Liver (tissue), 9 donors: ENCODE data around the gene ATP13A5. TPM values are rescaled to one million over a fixed set of nuclear protein-coding genes. Genes with fewer than 3 reads are reported as not detected.

Source experiments
- DNase-seq: peaks from one replicate; pipeline ENCODE4 v3.0.0-alpha.2; 2017; ENCODE audit warnings: low spot score
- H3K27ac ChIP-seq, 2 donors: one replicate each; pipeline ENCODE4 v1.7.0; 2013; ENCODE audit warnings: inconsistent platforms in 2 of 2, low read length in 2 of 2, control low read depth in 1 of 2, low read depth in 1 of 2, mild to moderate bottlenecking in 1 of 2
- H3K27me3 ChIP-seq, 4 donors: one replicate each; pipeline versions ENCODE4 v1.6.1 to v1.7.0; 2013; ENCODE audit warnings: low read length in 3 of 4, inconsistent platforms in 1 of 4, mild to moderate bottlenecking in 1 of 4, moderate library complexity in 1 of 4; ENCODE audit not compliant: control insufficient read depth in 4 of 4, insufficient read depth in 4 of 4
- H3K36me3 ChIP-seq, 4 donors: one replicate each; pipeline versions ENCODE4 v1.6.1 to v1.7.0; 2013; ENCODE audit warnings: low read length in 3 of 4, mild to moderate bottlenecking in 3 of 4, low read depth in 1 of 4, moderate library complexity in 1 of 4; ENCODE audit not compliant: control insufficient read depth in 4 of 4, insufficient read depth in 3 of 4
- H3K4me1 ChIP-seq, 4 donors: one replicate each; pipeline versions ENCODE4 v1.6.1 to v1.7.0; 2013; ENCODE audit warnings: low read length in 3 of 4, mild to moderate bottlenecking in 3 of 4, moderate library complexity in 1 of 4; ENCODE audit not compliant: control insufficient read depth in 4 of 4, insufficient read depth in 4 of 4
- H3K4me3 ChIP-seq, 3 donors: one replicate each; pipeline versions ENCODE4 v1.6.1 to v1.7.0; 2013; ENCODE audit warnings: low read length in 3 of 3, control low read depth in 1 of 3, low read depth in 1 of 3, mild to moderate bottlenecking in 1 of 3
- H3K9ac ChIP-seq, 2 donors: one replicate each; pipeline ENCODE4 v1.7.0; 2013; ENCODE audit warnings: low read length in 2 of 2, mild to moderate bottlenecking in 2 of 2, moderate library complexity in 2 of 2, control low read depth in 1 of 2, low read depth in 1 of 2
- H3K9me3 ChIP-seq, 4 donors: one replicate each; pipeline versions ENCODE4 v1.6.1 to v1.7.0; 2013; ENCODE audit warnings: low read length in 3 of 4; ENCODE audit not compliant: control insufficient read depth in 4 of 4
- EGR1 ChIP-seq, 2 donors: IDR thresholded peaks; 2 replicates each; pipeline ENCODE4 v1.6.1; 2016 to 2018; ENCODE audit warnings: antibody characterized with exemption in 2 of 2, low read depth in 2 of 2
- FOXA1 ChIP-seq: IDR thresholded peaks from 2 replicates; pipeline ENCODE4 v1.6.1; 2016; ENCODE audit warnings: antibody characterized with exemption
- FOXA2 ChIP-seq: IDR thresholded peaks from 2 replicates; pipeline ENCODE4 v1.6.1; 2016; ENCODE audit warnings: antibody characterized with exemption
- GABPA ChIP-seq, 2 donors: IDR thresholded peaks in 1 of 2; conservative IDR thresholded peaks in 1 of 2; 2 replicates each; pipeline ENCODE4 v1.6.1; 2016; ENCODE audit warnings: antibody characterized with exemption in 2 of 2, mild to moderate bottlenecking in 1 of 2, moderate library complexity in 1 of 2
- HNF4A ChIP-seq, 2 donors: conservative IDR thresholded peaks; 2 replicates each; pipeline ENCODE4 v1.6.1; 2016; ENCODE audit warnings: antibody characterized with exemption in 2 of 2, mild to moderate bottlenecking in 2 of 2
- HNF4G ChIP-seq: IDR thresholded peaks from 2 replicates; pipeline ENCODE4 v1.6.1; 2016; ENCODE audit warnings: antibody characterized with exemption
- NR2F2 ChIP-seq: IDR thresholded peaks from 2 replicates; pipeline ENCODE4 v1.6.1; 2016; ENCODE audit warnings: antibody characterized with exemption
- RAD21 ChIP-seq, 2 donors: IDR thresholded peaks; 2 replicates each; pipeline ENCODE4 v1.6.1; 2016; ENCODE audit warnings: antibody characterized with exemption in 2 of 2, mild to moderate bottlenecking in 2 of 2
- RXRA ChIP-seq, 2 donors: IDR thresholded peaks; 2 replicates each; pipeline ENCODE4 v1.6.1; 2017 to 2018; ENCODE audit warnings: antibody characterized with exemption in 2 of 2, mild to moderate bottlenecking in 1 of 2
- SP1 ChIP-seq: IDR thresholded peaks from 2 replicates; pipeline ENCODE4 v1.6.1; 2018; ENCODE audit warnings: antibody characterized with exemption, mild to moderate bottlenecking
- YY1 ChIP-seq: IDR thresholded peaks from 2 replicates; pipeline ENCODE4 v1.6.1; 2016; ENCODE audit warnings: antibody characterized with exemption, mild to moderate bottlenecking
- WGBS: extraction: QIAGEN DNeasy Blood & Tissue Kit; methylation state at CpG from one replicate; pipeline ENCODE4 v1.1.7; 2013; 5-methylcytosine and 5-hydroxymethylcytosine counted together
- polyA plus RNA-seq, 2 donors: library from polyadenylated mRNA; stranded (reverse) in 1 of 2; unstranded in 1 of 2; fragments of 200-250 nt in 1 of 2; fragments of >200 nt in 1 of 2; fragmentation: Nextera tagmentation in 1 of 2; extraction: Ambion mirVana in 1 of 2; gene quantifications; one replicate each; pipeline versions ENCODE4 v1.2.1 to v1.2.3, GENCODE V29; 2013 to 2015
- total RNA-seq, 2 donors: library from RNA; depleted of rRNA; stranded (reverse); fragments of >200 nt; gene quantifications; one replicate each; pipeline ENCODE4 v1.2.3, GENCODE V29; 2014
- TF ChIP-seq, protein P1 (sequence below): IDR thresholded peaks from 2 replicates; pipeline ENCODE4 v1.6.1; 2016; ENCODE audit warnings: antibody characterized with exemption
- TF ChIP-seq, protein P2 (sequence below): IDR thresholded peaks from 2 replicates; pipeline ENCODE4 v1.6.1; 2016; ENCODE audit warnings: antibody characterized with exemption
- TF ChIP-seq, protein P3 (sequence below): IDR thresholded peaks from 2 replicates; pipeline ENCODE4 v1.6.1; 2016; ENCODE audit warnings: antibody characterized with exemption, mild to moderate bottlenecking
- TF ChIP-seq, protein P4 (sequence below): fragments of 150-350 bp; IDR thresholded peaks from 2 replicates; pipeline ENCODE4 v1.5.1; 2017; ENCODE audit warnings: improper control_type of control experiment, low read depth, low read length; ENCODE audit not compliant: missing input control
- TF ChIP-seq, protein P5 (sequence below): IDR thresholded peaks from 2 replicates; pipeline ENCODE4 v1.6.1; 2016; ENCODE audit warnings: antibody characterized with exemption
- donor health status: healthy.
- donor health status: healthy.
- donor health status: healthy.
- donor health status: healthy.
- donor health status: healthy.

Gene ATP13A5
- total and polyA plus RNA-seq, 4 donors = 0.21 TPM; not detected in 3

DNA sequence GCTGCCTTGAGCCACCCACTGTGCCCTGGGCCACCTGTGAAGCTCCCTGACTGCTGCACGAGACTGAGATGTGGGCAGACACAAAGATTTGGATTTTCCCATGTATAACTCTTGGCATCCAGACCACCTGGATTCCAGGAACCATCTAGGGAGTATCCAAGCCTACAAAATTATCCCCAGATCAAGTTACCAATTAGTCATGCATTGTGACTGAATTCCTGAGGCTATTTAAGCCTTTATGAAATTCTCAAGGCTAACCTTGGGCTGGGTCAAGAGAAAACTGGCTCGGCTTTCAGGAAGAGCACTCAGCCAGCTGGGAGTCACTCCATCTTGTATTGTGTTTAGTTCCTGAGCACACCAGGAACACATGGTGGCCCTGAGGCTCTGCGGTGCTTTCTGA is 13.3 kb upstream of the ATP13A5 start:
- Histone ChIP-seq H3K27ac (no peak overlapping the region), H3K9me3 (no peaks in the 10 kb centered on the region)

DNA sequence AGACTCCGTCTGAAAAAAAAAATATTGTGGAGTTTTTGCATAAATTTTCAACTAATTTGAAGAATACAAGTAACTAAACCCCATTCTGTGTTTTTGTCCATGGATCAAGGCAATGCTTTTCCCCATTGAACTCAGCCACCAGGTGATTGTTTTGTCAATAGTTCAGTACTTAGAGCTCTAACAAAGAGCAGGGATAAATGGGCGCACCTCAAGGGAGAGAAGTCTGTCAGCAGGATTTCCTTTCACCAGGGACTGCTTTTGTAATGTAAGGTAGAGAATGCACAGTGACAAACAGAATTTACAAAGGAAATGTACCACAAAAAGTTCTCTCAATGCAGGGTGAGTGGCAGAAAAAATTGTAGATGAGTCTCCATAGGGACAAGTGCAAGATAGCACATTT is 10.8 kb upstream of the ATP13A5 start:
- WGBS = 75% methylated on average over 2 of the region's 2 CpGs
- Histone ChIP-seq H3K27me3 (no peaks in the 10 kb centered on the region), H3K4me1 (no peaks in the 10 kb centered on the region), H3K27ac (no peak overlapping the region), H3K9me3 (no peaks in the 10 kb centered on the region), H3K9ac (no peak overlapping the region), H3K36me3 (no peaks in the 10 kb centered on the region), H3K4me3 (no peak overlapping the region)
- DNase-seq = peak; percentile 8
- TF ChIP-seq, protein P1, sequence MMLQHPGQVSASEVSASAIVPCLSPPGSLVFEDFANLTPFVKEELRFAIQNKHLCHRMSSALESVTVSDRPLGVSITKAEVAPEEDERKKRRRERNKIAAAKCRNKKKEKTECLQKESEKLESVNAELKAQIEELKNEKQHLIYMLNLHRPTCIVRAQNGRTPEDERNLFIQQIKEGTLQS = no peak
- TF ChIP-seq EGR1 (IDR thresholded peaks at IDR 0.05; ENCODE audit: low read depth in 2 of 2) (no peak), HNF4G (no peak), HNF4A (conservative IDR thresholded peaks at IDR 0.05) (no peak), GABPA (IDR thresholded peaks at IDR 0.05 in 1 of 2, conservative IDR thresholded peaks at IDR 0.05 in 1 of 2) (no peak)
- TF ChIP-seq, protein P2, sequence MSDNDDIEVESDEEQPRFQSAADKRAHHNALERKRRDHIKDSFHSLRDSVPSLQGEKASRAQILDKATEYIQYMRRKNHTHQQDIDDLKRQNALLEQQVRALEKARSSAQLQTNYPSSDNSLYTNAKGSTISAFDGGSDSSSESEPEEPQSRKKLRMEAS = no peak
- TF ChIP-seq, protein P3, sequence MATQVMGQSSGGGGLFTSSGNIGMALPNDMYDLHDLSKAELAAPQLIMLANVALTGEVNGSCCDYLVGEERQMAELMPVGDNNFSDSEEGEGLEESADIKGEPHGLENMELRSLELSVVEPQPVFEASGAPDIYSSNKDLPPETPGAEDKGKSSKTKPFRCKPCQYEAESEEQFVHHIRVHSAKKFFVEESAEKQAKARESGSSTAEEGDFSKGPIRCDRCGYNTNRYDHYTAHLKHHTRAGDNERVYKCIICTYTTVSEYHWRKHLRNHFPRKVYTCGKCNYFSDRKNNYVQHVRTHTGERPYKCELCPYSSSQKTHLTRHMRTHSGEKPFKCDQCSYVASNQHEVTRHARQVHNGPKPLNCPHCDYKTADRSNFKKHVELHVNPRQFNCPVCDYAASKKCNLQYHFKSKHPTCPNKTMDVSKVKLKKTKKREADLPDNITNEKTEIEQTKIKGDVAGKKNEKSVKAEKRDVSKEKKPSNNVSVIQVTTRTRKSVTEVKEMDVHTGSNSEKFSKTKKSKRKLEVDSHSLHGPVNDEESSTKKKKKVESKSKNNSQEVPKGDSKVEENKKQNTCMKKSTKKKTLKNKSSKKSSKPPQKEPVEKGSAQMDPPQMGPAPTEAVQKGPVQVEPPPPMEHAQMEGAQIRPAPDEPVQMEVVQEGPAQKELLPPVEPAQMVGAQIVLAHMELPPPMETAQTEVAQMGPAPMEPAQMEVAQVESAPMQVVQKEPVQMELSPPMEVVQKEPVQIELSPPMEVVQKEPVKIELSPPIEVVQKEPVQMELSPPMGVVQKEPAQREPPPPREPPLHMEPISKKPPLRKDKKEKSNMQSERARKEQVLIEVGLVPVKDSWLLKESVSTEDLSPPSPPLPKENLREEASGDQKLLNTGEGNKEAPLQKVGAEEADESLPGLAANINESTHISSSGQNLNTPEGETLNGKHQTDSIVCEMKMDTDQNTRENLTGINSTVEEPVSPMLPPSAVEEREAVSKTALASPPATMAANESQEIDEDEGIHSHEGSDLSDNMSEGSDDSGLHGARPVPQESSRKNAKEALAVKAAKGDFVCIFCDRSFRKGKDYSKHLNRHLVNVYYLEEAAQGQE = no peak

More for the DNA sequence above, 13.3 kb upstream of the ATP13A5 start:
- 82% methylated on average over 3 of the region's 3 CpGs for WGBS
- H3K36me3 ChIP-seq = no peaks in the 10 kb centered on the region
- no peaks in the 10 kb centered on the region for H3K27me3 ChIP-seq
- H3K4me3 ChIP-seq = no peak overlapping the region
- TF ChIP-seq GABPA (IDR thresholded peaks at IDR 0.05 in 1 of 2, conservative IDR thresholded peaks at IDR 0.05 in 1 of 2) (no peak), SP1 (no peak), NR2F2 (no peak), YY1 (no peak), RXRA (IDR thresholded peaks at IDR 0.05) (no peak), HNF4G (no peak), RAD21 (IDR thresholded peaks at IDR 0.05) (no peak), FOXA2 (no peak), FOXA1 (no peak), HNF4A (conservative IDR thresholded peaks at IDR 0.05) (no peak)
- TF ChIP-seq, protein P4, sequence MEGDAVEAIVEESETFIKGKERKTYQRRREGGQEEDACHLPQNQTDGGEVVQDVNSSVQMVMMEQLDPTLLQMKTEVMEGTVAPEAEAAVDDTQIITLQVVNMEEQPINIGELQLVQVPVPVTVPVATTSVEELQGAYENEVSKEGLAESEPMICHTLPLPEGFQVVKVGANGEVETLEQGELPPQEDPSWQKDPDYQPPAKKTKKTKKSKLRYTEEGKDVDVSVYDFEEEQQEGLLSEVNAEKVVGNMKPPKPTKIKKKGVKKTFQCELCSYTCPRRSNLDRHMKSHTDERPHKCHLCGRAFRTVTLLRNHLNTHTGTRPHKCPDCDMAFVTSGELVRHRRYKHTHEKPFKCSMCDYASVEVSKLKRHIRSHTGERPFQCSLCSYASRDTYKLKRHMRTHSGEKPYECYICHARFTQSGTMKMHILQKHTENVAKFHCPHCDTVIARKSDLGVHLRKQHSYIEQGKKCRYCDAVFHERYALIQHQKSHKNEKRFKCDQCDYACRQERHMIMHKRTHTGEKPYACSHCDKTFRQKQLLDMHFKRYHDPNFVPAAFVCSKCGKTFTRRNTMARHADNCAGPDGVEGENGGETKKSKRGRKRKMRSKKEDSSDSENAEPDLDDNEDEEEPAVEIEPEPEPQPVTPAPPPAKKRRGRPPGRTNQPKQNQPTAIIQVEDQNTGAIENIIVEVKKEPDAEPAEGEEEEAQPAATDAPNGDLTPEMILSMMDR = no peak
- TF ChIP-seq, protein P5, sequence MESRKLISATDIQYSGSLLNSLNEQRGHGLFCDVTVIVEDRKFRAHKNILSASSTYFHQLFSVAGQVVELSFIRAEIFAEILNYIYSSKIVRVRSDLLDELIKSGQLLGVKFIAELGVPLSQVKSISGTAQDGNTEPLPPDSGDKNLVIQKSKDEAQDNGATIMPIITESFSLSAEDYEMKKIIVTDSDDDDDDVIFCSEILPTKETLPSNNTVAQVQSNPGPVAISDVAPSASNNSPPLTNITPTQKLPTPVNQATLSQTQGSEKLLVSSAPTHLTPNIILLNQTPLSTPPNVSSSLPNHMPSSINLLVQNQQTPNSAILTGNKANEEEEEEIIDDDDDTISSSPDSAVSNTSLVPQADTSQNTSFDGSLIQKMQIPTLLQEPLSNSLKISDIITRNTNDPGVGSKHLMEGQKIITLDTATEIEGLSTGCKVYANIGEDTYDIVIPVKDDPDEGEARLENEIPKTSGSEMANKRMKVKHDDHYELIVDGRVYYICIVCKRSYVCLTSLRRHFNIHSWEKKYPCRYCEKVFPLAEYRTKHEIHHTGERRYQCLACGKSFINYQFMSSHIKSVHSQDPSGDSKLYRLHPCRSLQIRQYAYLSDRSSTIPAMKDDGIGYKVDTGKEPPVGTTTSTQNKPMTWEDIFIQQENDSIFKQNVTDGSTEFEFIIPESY = no peak
- TF ChIP-seq, protein P1 = no peak
- TF ChIP-seq, protein P2 = no peak
- TF ChIP-seq, protein P3 = no peak
- H3K9ac ChIP-seq = no peak overlapping the region
- no peaks in the 10 kb centered on the region for H3K4me1 ChIP-seq
- no peak for DNase-seq
